VCaP (cell line): Measurements from ENCODE around the gene CRPPA.
"Not testable (repeated sequence)": the region's sequence is repeated elsewhere in the genome, so short reads cannot be mapped to it uniquely, and the experiment has no call there.

Source experiments
- H3K27ac ChIP-seq: fragments of 450-650 bp; 2 replicates; pipeline ENCODE4 v1.5.1; 2017
- CTCF ChIP-seq: fragments of 450-650 bp; conservative IDR thresholded peaks from 2 replicates; pipeline ENCODE4 v1.5.1; 2017; ENCODE audit warnings: mild to moderate bottlenecking, moderate library complexity

CRPPA gene

GRCh38 chr7:16455591-16455990 is 34.3 kb upstream of the CRPPA start:
- no peak overlapping the region for H3K27ac ChIP-seq
- TF ChIP-seq CTCF = no peak

GRCh38 chr7:16450366-16450765 is 29.0 kb upstream of the CRPPA start:
- no peak for TF ChIP-seq CTCF

GRCh38 chr7:16447876-16448275 is 26.5 kb upstream of the CRPPA start:
- H3K27ac ChIP-seq = no peak overlapping the region
- TF ChIP-seq CTCF = no peak

More at GRCh38 chr7:16450366-16450765, 29.0 kb upstream of the CRPPA start:
- no peak overlapping the region for H3K27ac ChIP-seq

- H3K27ac ChIP-seq = no peak overlapping the region
- no peak for TF ChIP-seq CTCF
These were observed 25.2 kb upstream of the CRPPA start for GRCh38 chr7:16446508-16446907.

- not testable (repeated sequence) for H3K27ac ChIP-seq
These were observed 22.5 kb upstream of the CRPPA start for GRCh38 chr7:16443871-16444270.

GRCh38 chr7:16438988-16439387 is 17.6 kb upstream of the CRPPA start:
- TF ChIP-seq CTCF = no peak
- H3K27ac ChIP-seq = no peak overlapping the region

GRCh38 chr7:16436306-16436705 is 15.0 kb upstream of the CRPPA start:
- TF ChIP-seq CTCF = no peak
- no peak overlapping the region for H3K27ac ChIP-seq

GRCh38 chr7:16433568-16434122 is 12.3 kb upstream of the CRPPA start:
- H3K27ac ChIP-seq = no peak overlapping the region
- TF ChIP-seq CTCF = no peak
